Stomach (tissue), 9 donors: ENCODE data around the gene CEP112. TPM values are rescaled to one million over a fixed set of nuclear protein-coding genes. Genes with fewer than 3 reads are reported as not detected.

Experiments
- DNase-seq, 2 donors: peaks; one replicate each; pipeline versions ENCODE4 v3.0.0 to v3.0.0-alpha.2; 2013 to 2019
- H3K27ac ChIP-seq, 5 donors: fragments of 200-600 bp in 4 of 5; sonication (generic) in 4 of 5; one replicate each; pipeline ENCODE4 v1.5.1; 2013 to 2019; ENCODE audit warnings: mild to moderate bottlenecking in 1 of 5, moderate library complexity in 1 of 5
- H3K27me3 ChIP-seq, 3 donors: fragments of 200-600 bp; sonication (generic); one replicate each; pipeline ENCODE4 v1.5.1; 2017 to 2019; ENCODE audit warnings: mixed run types in 1 of 3
- H3K36me3 ChIP-seq, 4 donors: fragments of 200-600 bp; sonication (generic); 1 replicate in 3 of 4; 2 replicates in 1 of 4; pipeline ENCODE4 v1.5.1; 2016 to 2019
- H3K4me1 ChIP-seq, 4 donors: fragments of 200-600 bp; sonication (generic); one replicate each; pipeline ENCODE4 v1.5.1; 2016 to 2019
- H3K4me3 ChIP-seq, 4 donors: fragments of 200-600 bp; sonication (generic) in 3 of 4; one replicate each; pipeline ENCODE4 v1.5.1; 2016 to 2019; ENCODE audit warnings: mild to moderate bottlenecking in 1 of 4
- H3K9me3 ChIP-seq, 4 donors: fragments of 200-600 bp; sonication (generic); one replicate each; pipeline ENCODE4 v1.5.1; 2016 to 2019
- EP300 ChIP-seq: sonication (generic); formaldehyde crosslinking; IDR thresholded peaks from one replicate; pipeline ENCODE4 v1.6.1; 2017; ENCODE audit warnings: antibody characterized with exemption
- POLR2A ChIP-seq, 4 donors: fragments of 450-650 bp; IDR thresholded peaks; one replicate each; pipeline ENCODE4 v1.6.1; 2016; ENCODE audit warnings: antibody characterized with exemption in 4 of 4, control low read depth in 2 of 4, mild to moderate bottlenecking in 1 of 4, moderate library complexity in 1 of 4
- POLR2AphosphoS5 ChIP-seq, 3 donors: sonication (generic); formaldehyde crosslinking; IDR thresholded peaks; one replicate each; pipeline ENCODE4 v1.6.1; 2016; ENCODE audit warnings: antibody characterized with exemption in 3 of 3
- WGBS, 5 donors: extraction: QIAGEN DNeasy Blood & Tissue Kit in 3 of 5; methylation state at CpG; one replicate each; pipeline versions ENCODE4 v1.1.5 to v1.1.7; 2013 to 2018; 5-methylcytosine and 5-hydroxymethylcytosine counted together
- intact Hi-C: fragments of 100-400 bp; cut with DNase I; formaldehyde crosslinking; loops from one replicate; pipeline ENCODE4 v1.15.1; 2023; ENCODE audit warnings: low total_unique reads
- polyA plus RNA-seq, 3 donors: library from polyadenylated mRNA; stranded (reverse); fragments of 200-250 nt; gene quantifications; one replicate each; pipeline ENCODE4 v1.2.3, GENCODE V29; 2013
- total RNA-seq, 5 donors: library from RNA; depleted of rRNA; stranded (reverse); fragments of >200 nt; gene quantifications; one replicate each; pipeline versions ENCODE4 v1.1.0 to v1.2.3, GENCODE V29; 2014 to 2016
- TF ChIP-seq, protein P1 (sequence below), 7 experiments: fragments of 450-650 bp in 4 of 7; fragments of 200-600 bp in 3 of 7; sonication (generic) in 3 of 7; IDR thresholded peaks; one replicate each; pipeline ENCODE4 v1.5.1; 2016 to 2019; ENCODE audit warnings: antibody characterized with exemption in 7 of 7, control low read depth in 2 of 7, mild to moderate bottlenecking in 1 of 7
- donor health status: healthy with polysubstance abuse.
- donor health status: Bipolar disorder and iron deficiency.
- donor health status: healthy.

The CEP112 gene
- total and polyA plus RNA-seq, 8 donors, result 3.5 to 108 (median 13.3) TPM

DNA sequence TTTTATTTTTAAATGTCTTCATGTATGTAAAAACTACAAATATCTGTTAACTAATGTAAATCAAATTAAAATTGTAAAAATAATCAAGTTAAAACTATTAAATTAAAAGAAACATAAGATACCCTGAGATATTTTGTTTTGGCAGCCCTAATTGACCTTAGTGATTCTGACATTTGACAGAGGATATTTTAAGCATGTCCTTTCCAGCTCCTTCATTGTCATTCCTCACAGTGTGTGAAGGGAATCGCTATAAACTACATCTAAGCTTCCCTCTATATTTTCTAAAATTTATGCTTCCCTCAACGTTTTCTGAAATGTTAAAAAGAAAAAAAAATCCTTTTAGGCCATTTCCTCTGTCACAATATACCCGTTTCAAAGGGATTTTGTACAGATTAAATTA, 20.2 kb downstream of the CEP112 start:
- no peaks in the 10 kb centered on the region for H3K9me3 ChIP-seq
- TF ChIP-seq EP300 (no peak), POLR2A (IDR thresholded peaks at IDR 0.05) (no peak), POLR2AphosphoS5 (IDR thresholded peaks at IDR 0.05) (no peak)
- TF ChIP-seq, protein P1, sequence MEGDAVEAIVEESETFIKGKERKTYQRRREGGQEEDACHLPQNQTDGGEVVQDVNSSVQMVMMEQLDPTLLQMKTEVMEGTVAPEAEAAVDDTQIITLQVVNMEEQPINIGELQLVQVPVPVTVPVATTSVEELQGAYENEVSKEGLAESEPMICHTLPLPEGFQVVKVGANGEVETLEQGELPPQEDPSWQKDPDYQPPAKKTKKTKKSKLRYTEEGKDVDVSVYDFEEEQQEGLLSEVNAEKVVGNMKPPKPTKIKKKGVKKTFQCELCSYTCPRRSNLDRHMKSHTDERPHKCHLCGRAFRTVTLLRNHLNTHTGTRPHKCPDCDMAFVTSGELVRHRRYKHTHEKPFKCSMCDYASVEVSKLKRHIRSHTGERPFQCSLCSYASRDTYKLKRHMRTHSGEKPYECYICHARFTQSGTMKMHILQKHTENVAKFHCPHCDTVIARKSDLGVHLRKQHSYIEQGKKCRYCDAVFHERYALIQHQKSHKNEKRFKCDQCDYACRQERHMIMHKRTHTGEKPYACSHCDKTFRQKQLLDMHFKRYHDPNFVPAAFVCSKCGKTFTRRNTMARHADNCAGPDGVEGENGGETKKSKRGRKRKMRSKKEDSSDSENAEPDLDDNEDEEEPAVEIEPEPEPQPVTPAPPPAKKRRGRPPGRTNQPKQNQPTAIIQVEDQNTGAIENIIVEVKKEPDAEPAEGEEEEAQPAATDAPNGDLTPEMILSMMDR (IDR thresholded peaks at IDR 0.05), result no peak
- DNase-seq, result no peak
- intact Hi-C loops, result no loop called here
- H3K27me3 ChIP-seq, result no peaks in the 10 kb centered on the region
- WGBS, 5 donors, result 65 to 79% (median 74%) methylated on average over 3 of the region's 3 CpGs
- no peaks in the 10 kb centered on the region for H3K36me3 ChIP-seq
- H3K27ac ChIP-seq, result no peak overlapping the region
- H3K4me3 ChIP-seq, result no peak overlapping the region
- H3K4me1 ChIP-seq, result no peaks in the 10 kb centered on the region

DNA sequence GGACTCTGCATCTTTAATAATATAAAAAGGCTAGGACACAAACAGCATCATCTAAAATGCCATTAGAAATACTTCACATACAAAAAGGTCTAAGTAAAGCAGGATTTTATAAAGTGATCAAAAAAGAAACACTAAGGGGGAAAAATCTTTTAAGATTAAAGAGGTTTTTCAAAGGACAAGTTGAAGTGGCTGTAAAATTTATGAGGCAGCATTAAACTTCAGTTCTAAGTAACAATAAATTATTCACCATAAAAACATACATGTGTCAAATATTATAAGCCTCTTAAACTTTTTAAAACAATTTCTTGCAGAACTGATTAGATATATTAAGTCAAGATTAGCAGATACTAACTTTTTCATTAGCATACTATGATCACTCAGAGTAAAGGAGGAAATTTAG, 20.8 kb downstream of the CEP112 start:
- DNase-seq, result no peak
- TF ChIP-seq, protein P1 (IDR thresholded peaks at IDR 0.05), result no peak
- TF ChIP-seq EP300 (no peak), POLR2AphosphoS5 (IDR thresholded peaks at IDR 0.05) (no peak), POLR2A (IDR thresholded peaks at IDR 0.05) (no peak)
- no peak overlapping the region for H3K27ac ChIP-seq
- no peaks in the 10 kb centered on the region for H3K36me3 ChIP-seq
- H3K27me3 ChIP-seq, result no peaks in the 10 kb centered on the region
- intact Hi-C loops, result no loop called here
- no peaks in the 10 kb centered on the region for H3K4me1 ChIP-seq
- no peak overlapping the region for H3K4me3 ChIP-seq
- no peaks in the 10 kb centered on the region for H3K9me3 ChIP-seq

DNA sequence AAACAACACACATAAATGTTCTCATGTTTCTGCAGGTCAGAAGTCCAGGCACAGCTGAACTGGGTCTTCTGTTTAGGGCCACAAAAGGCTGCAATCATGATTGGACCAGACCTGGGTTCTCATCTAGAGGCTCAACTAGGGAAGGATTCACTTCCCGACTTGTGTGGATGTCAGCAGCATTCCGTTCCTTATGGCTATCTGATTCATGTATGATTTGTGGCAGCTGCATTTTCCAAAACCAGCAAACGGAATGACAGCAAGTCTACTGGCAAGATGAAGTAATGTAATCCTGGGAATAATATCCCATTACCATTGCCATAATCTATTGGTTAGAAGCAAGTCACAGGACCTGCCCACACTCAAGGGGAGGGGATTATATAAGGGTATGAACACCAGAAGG, 22.1 kb downstream of the CEP112 start:
- H3K27me3 ChIP-seq, result no peaks in the 10 kb centered on the region
- intact Hi-C loops, result no loop called here

DNA sequence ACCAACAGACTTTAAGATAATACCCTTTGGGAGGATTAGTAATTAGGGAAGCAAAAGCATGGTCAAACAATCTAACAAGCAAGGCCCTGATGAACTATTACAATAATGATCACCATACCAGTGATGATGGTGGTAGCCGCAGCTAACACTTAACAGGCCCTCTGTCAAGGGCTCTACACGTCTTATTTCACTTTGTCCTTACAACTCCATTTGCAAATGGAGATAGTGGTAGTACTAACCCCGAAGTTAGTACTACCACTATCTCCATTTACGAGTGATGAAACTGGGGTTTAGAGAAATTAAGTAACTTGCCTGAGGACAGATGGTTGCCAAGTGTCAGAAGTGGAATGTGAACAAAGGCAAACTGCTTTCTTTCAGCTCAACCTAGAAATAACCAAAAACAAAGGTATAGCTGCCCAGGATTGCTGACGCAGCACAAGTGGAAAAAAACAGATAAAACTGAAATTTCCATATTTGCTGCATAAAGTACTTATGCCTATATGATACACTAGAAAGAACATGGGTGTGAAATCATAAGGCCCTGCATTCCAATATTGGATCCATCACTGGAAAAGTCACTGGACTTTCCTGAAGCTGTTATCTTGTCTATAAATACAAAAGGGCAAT, 24.6 kb downstream of the CEP112 start:
- intact Hi-C loops, result no loop called here
- no peak for DNase-seq
- Histone ChIP-seq H3K36me3 (no peaks in the 10 kb centered on the region), H3K27me3 (no peaks in the 10 kb centered on the region), H3K9me3 (no peaks in the 10 kb centered on the region), H3K4me1 (no peaks in the 10 kb centered on the region), H3K4me3 (no peak overlapping the region), H3K27ac (no peak overlapping the region)
- TF ChIP-seq POLR2AphosphoS5 (IDR thresholded peaks at IDR 0.05) (no peak), EP300 (no peak), POLR2A (IDR thresholded peaks at IDR 0.05) (no peak)
- TF ChIP-seq, protein P1 (IDR thresholded peaks at IDR 0.05), result no peak
- 51 to 83% (median 75%) methylated on average over 5 of the region's 5 CpGs for WGBS, 5 donors

More for the DNA sequence above, 22.1 kb downstream of the CEP112 start:
- no peak for DNase-seq
- 80 to 91% (median 85%) methylated on average over 3 of the region's 3 CpGs for WGBS, 5 donors
- H3K27ac ChIP-seq, result no peak overlapping the region
- no peaks in the 10 kb centered on the region for H3K36me3 ChIP-seq
- no peak overlapping the region for H3K4me3 ChIP-seq
- no peaks in the 10 kb centered on the region for H3K4me1 ChIP-seq
- no peaks in the 10 kb centered on the region for H3K9me3 ChIP-seq
- TF ChIP-seq POLR2AphosphoS5 (IDR thresholded peaks at IDR 0.05), result no peak
- no peak for TF ChIP-seq EP300
- TF ChIP-seq, protein P1 (IDR thresholded peaks at IDR 0.05), result no peak
- TF ChIP-seq POLR2A (IDR thresholded peaks at IDR 0.05), result no peak
